ENCODE data around the gene SCP2.

Gene SCP2, protein sequence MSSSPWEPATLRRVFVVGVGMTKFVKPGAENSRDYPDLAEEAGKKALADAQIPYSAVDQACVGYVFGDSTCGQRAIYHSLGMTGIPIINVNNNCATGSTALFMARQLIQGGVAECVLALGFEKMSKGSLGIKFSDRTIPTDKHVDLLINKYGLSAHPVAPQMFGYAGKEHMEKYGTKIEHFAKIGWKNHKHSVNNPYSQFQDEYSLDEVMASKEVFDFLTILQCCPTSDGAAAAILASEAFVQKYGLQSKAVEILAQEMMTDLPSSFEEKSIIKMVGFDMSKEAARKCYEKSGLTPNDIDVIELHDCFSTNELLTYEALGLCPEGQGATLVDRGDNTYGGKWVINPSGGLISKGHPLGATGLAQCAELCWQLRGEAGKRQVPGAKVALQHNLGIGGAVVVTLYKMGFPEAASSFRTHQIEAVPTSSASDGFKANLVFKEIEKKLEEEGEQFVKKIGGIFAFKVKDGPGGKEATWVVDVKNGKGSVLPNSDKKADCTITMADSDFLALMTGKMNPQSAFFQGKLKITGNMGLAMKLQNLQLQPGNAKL

DNA sequence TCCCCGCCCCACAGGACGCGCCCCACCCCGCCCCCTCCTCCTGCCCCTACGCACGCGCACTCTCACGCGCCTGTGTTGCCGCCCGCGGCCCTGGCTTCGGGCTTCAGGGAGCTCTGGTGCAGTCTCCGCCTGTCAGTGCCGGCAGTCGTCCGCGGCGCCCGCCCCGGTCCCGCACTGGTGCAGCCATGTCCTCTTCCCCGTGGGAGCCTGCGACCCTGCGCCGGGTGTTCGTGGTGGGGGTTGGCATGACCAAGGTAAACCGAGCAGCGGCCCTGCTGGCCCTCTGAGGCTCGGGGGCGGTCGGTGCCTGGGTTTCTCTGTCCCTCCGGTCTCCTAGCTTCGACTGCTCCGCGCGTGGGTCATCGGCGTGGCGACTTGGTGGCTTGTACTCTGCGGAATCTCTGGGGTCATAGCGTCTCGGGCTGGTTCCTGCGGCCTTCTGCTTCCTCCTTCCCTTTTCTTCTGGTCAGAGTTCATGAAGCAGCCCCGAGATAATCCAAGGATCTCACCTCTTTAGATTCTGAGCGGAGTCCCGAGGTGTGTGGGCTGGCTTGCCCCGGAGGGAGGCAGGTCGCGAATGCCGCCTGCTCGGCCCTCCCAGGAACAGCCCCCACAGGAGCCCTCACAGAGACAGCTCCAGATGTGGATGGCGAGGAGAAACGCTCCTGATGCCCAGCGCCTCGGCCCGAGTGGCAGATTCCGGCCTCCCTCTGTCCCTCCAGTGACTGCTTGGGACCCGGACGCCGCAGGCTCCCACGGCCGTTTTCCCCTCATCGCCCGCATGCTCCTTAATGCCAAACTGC, at the start of gene SCP2:
Gene SCP2 (plus strand): TSS at position 65 of the 803 bp plus-strand sequence. CDS start 121 bp downstream, at position 186.
- DNase-seq (ENCODE audit: extremely low read depth in 1 of 2, low read depth in 1 of 2) = peak; percentile 53 to 72

DNA sequence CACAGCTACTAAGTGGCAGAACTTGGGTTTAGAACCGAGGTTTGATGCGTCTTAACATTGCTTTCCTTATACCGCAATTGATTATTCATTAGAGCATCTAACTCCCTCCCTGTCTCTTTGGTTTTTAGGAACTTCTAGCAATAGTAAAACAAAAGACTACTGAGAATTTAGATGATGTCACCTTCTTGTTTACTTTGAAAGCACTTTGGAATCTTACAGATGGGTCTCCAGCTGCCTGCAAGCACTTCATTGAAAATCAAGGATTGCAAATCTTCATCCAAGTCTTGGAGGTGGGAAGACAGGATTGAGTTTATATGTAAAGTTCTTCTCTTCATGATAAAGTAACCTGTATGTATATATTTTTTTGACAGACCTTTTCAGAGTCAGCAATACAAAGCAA, 49.5 kb upstream of the SCP2 start:
- DNase-seq (ENCODE audit: extremely low read depth in 1 of 2, low read depth in 1 of 2) = no peak

DNA sequence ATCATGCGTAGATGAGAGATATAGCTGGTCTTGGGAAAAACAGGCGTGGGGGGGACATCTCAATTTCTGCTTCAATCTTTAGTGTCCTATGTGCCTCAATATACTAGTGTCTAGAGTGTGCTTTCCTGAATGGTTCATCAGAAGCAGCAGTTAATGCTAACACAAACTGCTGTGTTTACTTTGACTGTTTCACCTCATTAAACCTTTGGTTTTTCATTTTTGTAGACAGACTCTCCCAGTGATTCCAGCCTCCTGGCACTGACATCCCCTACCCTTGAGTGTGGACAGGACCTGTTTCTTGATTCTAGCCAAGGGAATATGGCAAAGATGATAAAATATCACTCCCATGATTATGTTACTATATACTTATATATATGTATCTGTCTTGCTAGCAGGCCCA, 46.9 kb upstream of the SCP2 start:
- no peak for DNase-seq (ENCODE audit: extremely low read depth in 1 of 2, low read depth in 1 of 2)

DNA sequence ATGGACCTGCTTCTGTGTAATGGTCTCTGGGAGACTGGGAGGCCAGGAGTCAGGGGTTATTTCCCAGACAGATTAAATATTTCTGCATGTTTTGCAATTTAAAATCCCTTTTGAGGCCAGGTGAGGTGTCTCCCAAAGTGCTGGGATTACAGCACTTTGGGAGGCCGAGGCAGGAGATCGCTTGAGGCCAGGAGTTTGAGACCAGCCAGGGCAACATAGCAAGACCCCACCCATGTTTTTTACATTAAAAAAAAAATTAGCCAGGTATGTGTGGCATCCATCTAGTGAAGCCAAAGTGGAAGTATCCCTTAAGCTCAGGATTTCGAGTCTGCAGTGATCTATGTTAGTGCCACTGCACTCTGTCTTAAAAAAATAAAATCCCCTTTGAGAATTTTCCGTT, 39.6 kb upstream of the SCP2 start:
- no peak for DNase-seq (ENCODE audit: extremely low read depth in 1 of 2, low read depth in 1 of 2)

DNA sequence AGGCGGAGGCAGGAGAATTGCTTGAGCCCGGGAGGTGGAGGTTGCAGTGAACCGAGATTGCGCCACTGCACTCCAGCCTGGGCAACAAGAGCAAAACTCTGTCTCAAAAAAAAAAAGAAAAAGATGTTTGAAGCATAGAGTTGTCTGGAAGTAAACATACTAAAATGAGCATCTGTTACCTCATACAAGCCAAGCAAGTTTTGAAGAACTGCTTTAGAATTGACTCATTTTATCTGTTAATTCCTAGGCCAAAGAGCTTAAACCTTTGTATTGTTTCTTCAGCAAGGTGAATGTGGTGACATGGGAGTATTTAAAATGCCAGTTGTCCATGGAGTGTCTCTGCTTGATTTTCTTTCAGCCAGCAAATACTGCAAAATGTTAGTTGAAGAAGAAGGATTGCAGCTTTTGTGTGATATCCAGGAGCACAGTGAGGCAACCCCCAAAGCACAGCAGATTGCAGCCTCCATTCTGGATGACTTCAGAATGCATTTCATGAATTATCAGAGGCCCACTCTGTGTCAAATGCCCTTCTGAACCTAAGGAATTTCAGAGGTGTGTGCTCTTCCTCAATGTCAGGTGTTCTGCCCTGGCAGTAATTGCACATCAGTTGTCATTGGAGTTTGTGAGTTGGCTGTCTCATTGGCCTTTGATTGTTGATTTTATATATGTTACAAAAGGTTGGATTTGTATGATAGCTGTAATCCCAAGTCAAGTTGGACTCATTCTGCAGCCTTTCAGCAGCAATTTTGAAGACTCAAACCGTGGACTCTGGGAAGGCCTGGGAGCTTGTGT, 34.5 kb upstream of the SCP2 start:
- no peak for DNase-seq (ENCODE audit: extremely low read depth in 1 of 2, low read depth in 1 of 2)

DNA sequence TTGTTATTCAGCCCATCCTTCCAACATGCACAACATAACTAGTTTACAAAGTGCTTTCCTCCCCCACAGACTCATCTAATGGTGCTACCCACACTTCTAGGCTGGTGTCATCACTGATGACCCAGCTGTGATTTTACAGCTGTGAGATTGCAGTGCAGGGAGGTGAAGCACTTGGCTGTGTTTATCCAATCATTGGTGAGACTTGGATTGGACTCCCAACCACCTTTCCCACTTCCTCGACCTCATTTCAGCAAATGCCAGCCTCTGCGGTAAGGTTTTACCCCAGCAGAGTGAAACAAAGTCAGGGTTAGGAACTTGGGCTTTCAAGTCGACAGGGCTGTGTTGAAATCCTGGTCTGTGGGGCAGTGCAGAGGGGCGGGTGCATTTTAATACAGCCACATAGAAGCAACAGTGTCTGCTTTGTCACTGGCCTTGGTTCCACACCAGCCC, 27.6 kb upstream of the SCP2 start:
- no peak for DNase-seq (ENCODE audit: extremely low read depth in 1 of 2, low read depth in 1 of 2)

DNA sequence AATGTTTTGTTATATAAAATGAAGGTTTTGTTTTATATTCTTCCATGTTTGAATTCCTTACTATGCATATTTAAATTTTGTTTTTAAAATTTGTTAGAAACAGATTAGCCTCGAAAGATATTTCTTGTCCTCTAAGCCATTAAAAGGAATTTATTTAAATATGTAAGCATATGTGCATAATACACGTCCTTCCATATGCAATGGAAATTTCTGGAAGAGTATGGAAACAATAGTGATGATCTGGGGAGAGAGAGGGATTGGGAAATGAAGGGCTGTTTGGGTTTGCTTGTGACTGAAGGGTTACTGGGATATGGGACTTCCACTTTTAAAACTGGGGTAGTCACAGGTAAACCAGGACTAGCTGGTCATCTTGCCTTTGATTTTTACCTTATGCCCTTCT, 26.7 kb upstream of the SCP2 start:
- DNase-seq (ENCODE audit: extremely low read depth in 1 of 2, low read depth in 1 of 2) = no peak

DNA sequence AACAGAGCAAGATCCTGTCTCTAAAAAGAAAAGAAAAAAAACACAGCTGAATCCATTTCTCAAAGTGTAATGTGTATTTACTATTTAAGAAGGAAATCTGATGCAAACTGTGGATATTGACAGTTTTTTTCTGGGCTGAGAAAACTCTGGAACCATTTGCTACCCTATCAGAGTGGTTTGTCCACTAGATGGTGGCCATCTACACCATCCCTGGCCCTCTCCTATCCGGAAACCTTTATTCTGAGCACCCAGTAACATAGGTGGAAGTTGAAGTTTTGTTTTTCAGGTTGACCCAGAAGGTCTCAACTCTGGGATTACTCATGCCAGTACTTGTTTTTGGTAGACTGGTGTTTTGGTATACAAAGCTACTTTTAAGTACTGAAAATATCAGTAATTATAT, 25.7 kb upstream of the SCP2 start:
- DNase-seq (ENCODE audit: extremely low read depth in 1 of 2, low read depth in 1 of 2) = no peak

DNA sequence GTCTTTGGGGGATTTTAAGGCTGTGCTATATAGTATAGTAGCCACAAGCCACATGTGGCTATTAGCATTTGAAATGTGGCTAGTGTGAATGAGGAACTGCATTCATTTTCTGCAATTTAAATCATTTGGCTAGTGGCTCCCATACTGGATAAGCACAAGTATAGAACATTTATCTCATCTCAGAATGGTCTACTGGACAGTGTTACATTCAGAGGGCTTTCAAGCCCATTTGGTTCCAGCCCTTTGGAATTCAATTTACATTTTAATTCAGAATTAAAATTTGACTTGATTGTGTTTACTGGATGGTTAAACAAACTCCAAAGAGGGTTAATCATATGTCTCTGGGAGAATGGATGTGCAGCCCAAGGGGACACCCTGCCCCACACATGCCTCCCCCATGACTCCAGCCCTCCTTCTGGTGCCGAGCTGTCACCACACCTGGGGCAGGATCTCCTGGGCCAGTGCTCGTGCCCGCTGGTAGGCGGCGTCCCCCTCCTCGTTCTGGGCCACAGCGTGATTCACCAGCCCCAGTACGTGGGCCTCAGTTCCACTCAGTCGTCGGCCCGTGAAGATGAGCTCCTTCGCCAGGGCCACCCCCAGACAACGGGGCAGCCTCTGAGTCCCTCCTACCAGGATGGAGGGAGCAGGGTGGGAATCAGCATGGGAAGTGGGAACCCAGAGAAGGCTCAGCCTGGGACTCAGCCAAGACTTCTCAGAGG, 22.7 kb upstream of the SCP2 start:
- no peak for DNase-seq (ENCODE audit: extremely low read depth in 1 of 2, low read depth in 1 of 2)

DNA sequence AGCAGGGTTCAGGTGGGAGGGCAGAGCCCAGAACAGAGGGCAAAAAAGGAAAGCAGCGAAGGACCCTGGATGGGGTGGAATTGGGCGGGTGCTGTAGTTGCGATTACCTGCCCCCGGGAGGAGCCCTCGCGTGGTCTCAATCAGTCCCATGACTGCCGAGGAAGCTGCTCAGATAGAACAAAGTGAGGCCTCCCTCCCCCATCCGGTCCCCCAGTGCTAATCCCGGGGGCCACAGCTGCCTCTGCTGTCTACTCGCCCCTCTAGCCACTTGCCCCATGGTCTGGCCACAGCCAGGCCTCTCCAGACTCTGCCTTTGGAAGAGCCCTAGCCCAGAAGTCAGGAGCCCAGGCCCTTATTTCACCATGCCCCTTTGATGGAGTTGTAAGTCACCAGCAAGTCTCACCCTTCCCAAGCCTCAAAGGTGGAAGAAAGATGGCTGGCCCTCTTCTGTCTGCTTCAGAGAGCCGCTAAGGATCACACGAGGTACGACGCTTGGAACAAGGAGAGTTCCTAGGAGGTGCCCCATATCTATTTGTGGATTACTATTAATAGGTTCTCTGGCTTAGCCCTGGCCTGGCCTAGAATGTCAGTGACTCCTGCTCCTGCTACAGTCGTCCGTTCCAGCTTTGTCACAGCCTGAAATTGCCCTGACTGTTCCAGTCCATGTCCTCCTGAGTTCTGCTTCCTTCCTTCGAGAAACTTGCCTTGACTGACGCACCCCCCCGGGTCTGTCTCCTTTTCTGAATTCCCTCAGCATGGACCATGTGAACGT, 22.0 kb upstream of the SCP2 start:
- no peak for DNase-seq (ENCODE audit: extremely low read depth in 1 of 2, low read depth in 1 of 2)

DNA sequence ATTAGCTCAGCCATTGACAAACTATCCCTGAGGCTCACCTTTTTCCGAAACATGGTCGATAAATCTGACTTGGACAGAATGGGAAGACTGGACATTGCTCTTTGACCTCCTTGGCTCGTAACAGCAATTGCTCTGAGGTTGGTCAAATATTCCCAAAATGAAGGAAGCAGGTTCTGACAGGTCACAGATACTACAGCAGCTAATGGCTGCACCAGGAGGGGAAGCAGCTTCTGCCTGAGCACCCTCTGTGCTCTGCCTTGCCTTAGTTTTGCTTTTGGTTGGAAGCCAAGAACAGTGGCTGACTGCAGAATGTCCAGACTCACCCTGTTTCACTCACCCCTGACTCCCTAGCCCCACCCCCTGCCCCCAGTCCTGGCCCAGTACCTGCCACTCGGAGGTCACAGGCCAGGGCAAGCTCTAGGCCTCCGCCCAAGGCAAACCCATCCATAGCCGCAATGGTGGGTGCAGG, 20.9 kb upstream of the SCP2 start:
- no peak for DNase-seq (ENCODE audit: extremely low read depth in 1 of 2, low read depth in 1 of 2)

DNA sequence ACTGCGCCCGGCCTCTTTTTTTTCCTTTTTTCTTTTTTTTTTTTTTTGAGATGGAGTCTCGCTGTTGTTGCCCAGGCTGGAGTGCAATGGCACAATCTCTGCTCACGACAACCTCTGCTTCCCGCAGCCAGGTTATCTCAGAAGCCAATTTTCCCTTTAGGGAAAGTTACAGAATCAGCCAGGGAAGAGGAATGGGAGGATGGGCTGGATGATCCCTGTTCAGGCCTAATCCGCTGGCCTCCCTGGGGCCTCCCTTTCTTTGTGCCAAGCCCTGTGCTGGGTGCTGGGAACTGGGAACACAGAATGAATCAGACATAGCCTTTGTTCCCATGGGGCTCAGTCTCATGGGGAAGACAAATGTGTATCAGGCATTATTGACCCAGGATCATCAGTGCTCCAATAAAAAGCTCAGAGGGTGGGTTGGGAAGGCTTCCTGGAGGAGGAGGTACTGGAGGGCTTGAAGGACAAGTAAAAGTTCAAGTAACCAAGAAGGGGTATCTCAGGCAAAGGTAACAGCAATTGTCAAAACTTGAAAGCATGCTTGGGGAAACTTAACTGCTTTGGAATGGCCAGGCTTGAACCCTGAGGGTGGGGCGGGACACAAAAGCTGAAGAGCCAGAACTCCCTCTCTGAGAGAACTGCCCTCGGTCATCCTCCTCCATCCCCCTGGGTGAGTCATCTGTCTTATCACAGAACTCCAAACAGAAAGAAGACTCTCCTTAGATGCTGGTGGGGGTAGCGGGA, 19.8 kb upstream of the SCP2 start:
- DNase-seq (ENCODE audit: extremely low read depth in 1 of 2, low read depth in 1 of 2) = no peak

DNA sequence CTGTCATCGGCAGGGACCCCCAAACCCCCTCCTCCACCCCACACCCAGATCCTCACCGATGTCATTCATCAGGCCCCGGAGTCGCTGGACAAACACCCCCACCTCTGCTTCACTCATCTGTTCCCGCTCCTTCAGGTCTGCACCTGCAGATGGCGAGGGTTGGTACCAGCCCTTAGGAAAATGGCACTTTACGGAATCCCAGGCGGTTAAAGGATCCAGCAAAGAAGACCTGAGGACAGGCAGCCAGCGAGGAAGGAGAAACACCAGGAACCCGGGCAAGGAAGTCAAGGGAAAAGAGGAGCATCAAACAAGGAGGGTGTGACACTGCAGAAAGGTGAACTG, 19.3 kb upstream of the SCP2 start:
- no peak for DNase-seq (ENCODE audit: extremely low read depth in 1 of 2, low read depth in 1 of 2)

DNA sequence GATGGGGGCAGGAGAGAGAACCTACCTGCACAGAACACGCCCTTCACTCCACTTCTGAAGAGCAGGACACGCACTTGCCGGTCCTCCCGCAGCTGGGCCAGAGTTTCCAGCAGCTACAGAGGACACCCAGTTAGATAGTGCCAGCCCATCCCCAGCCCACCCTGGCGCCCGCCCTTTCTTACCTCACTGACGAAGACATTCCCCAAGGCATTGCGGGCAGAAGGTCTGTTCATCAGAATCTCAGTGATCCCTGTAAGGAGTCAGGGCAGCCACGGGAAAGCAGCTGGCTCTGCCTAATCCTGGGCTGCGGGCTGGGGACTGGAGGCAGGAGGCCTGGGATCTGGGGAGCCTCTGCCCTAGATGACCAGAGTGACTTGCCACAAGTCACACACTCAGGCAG, 15.5 kb upstream of the SCP2 start:
- no peak for DNase-seq (ENCODE audit: extremely low read depth in 1 of 2, low read depth in 1 of 2)

DNA sequence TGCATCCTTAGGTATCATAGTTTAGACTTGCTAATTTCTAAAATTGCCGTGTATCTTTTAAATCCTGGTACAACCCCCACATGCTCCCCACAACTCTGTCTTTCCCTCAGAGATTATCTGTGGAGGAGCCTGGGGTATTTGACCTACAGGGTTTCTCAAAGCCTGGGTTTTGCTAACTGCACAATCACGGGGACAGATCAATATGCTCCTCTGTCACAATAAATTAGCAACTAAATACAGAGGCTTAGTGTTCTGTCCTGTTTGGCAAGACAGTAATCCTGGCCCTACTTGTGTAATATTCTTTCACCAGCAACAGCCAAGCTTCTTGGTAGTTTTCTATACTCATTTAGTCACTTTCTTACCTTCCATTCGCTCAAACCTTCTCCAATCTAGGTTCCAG, 14.1 kb upstream of the SCP2 start:
- DNase-seq (ENCODE audit: extremely low read depth in 1 of 2, low read depth in 1 of 2) = no peak

DNA sequence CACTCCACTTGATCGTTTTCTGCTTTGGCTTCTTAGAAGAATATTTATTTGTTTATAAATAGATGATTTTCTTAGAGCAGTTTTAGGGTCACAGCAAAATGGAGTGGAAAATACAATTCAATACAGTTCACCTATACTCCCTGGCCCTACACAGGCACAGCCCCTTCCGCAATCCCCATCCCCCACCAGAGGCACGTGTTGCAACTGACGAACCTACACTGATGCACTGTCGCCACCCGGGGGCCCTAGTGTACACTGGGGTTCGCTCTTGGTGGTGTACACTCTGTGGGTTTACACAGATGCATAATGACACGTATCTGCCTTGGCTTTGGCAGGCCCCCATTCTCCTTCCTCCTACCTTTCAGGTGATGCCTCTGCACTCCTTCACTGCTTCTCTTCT, 13.5 kb upstream of the SCP2 start:
- DNase-seq (ENCODE audit: extremely low read depth in 1 of 2, low read depth in 1 of 2) = no peak

DNA sequence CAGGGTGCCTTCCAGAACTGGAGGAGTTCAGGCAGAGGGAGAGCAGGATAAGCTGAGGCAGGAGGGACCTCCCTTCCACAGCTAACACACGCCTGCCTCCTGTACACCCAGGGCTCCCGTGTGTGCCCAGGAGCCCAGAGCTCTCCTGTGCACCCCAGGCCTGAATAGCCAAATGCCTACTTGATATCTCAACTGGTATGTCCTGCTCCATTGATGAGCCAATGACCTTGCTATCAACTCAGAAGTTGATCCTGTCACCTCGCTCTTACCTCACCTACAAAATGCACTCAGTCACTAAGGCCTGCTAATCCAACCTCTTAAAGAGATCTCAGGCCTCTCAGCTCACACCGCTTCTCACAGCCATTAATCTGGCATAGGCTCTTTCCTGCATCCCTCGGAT, 12.6 kb upstream of the SCP2 start:
- DNase-seq (ENCODE audit: extremely low read depth in 1 of 2, low read depth in 1 of 2) = no peak

DNA sequence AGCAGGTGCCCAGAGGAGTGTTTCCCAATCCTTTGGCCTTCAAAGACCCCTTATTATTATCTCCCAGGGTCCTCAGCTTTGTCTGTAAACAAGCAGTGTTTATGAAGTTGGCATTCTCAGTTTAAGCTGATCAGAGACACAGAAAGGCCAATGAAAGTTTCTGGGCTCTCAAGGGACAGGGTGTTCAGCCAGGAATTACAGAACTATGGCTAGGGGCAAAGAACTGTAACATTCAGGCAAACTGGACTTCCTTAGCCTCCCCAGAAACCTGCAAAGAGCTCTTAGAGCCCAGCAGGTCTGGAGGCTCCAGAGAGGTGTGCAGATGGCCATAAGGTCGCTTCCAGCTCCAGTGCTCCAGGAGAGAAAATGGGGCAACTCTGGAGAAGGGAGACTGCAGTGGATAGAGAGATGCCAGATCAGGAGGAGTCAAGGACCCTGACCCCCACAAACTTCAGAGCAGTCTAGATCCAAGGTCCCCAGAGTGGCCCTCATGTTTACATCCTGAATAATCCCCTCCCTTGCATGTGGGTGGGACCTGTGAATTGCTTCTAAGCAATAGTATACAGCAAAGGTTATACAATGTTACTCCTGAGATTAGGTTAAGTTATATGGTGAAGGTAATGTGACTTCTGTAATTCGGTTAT, 11.7 kb upstream of the SCP2 start:
- no peak for DNase-seq (ENCODE audit: extremely low read depth in 1 of 2, low read depth in 1 of 2)

DNA sequence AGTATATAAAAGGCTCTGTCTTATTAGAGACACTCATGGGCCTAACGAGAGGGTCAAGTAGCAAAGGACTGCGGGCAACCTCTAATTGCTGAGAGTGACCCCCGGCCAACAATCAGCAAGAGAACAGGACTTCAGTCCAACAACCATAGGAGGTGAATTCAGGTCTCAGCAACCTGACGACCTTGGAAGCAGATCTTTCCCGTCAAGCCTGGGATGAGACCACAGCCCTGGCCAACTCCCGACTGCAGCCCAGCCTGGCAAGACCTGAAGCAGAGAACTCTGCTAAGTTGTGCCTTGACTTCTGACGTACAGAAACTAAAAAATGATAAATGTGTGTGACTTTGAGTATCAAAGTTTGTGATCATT, 11.2 kb upstream of the SCP2 start:
- no peak for DNase-seq (ENCODE audit: extremely low read depth in 1 of 2, low read depth in 1 of 2)

Data from activated CD8-positive, alpha-beta memory T cell treated with anti-CD3 and anti-CD28 coated beads for 1 hour (primary cell).